Measurements from ENCODE around the gene RPL3. TPM values are rescaled to one million over a fixed set of nuclear protein-coding genes. Genes with fewer than 3 reads are reported as not detected.

RPL3 gene
- total and polyA plus RNA-seq, 8 donors, result 1,199 to 2,659 (median 1,706) TPM

GRCh38 chr22:39269095-39269790 lies 50.2 kb downstream of the RPL3 start:
- intact Hi-C loops (cut with DNase I), result no loop called here
- DNase-seq (no peak), ATAC-seq (no peak), FAIRE-seq (no peak)
- TF ChIP-seq CTCF (IDR thresholded peaks at IDR 0.05), result no peak
- 86 to 88% methylated on average over 11 of the region's 11 CpGs for WGBS, 2 donors
- no peaks in the 10 kb centered on the region for H3K27me3 ChIP-seq
- no peak overlapping the region for H3K27ac ChIP-seq
- H3K4me1 ChIP-seq, result no peaks in the 10 kb centered on the region
- H3K36me3 ChIP-seq, result no peaks in the 10 kb centered on the region
- no peak overlapping the region for H3K4me3 ChIP-seq
- H3K9me3 ChIP-seq, result no peaks in the 10 kb centered on the region

GRCh38 chr22:39268645-39269044 lies 50.8 kb downstream of the RPL3 start:
- Histone ChIP-seq H3K4me1 (no peaks in the 10 kb centered on the region), H3K27me3 (no peaks in the 10 kb centered on the region), H3K9me3 (no peaks in the 10 kb centered on the region), H3K4me3 (no peak overlapping the region), H3K36me3 (no peaks in the 10 kb centered on the region), H3K27ac (no peak overlapping the region)
- 66% methylated on average over 7 of the region's 7 CpGs for WGBS, 2 donors
- ATAC-seq (no peak), FAIRE-seq (no peak), DNase-seq (no peak)
- intact Hi-C loops (cut with DNase I), result no loop called here
- TF ChIP-seq CTCF (IDR thresholded peaks at IDR 0.05), result no peak

- H3K4me3 ChIP-seq, result no peak overlapping the region
- FAIRE-seq (no peak), ATAC-seq (no peak), DNase-seq (no peak)
- H3K27ac ChIP-seq, result no peak overlapping the region
- H3K36me3 ChIP-seq, result no peaks in the 10 kb centered on the region
- WGBS, 2 donors, result 89 to 93% methylated on average over 8 of the region's 8 CpGs
- no peaks in the 10 kb centered on the region for H3K4me1 ChIP-seq
- intact Hi-C loops (cut with DNase I), result no loop called here
- TF ChIP-seq CTCF (IDR thresholded peaks at IDR 0.05), result no peak
- no peaks in the 10 kb centered on the region for H3K27me3 ChIP-seq
- no peaks in the 10 kb centered on the region for H3K9me3 ChIP-seq
These were observed 51.4 kb downstream of the RPL3 start for GRCh38 chr22:39267974-39268373.

DNA sequence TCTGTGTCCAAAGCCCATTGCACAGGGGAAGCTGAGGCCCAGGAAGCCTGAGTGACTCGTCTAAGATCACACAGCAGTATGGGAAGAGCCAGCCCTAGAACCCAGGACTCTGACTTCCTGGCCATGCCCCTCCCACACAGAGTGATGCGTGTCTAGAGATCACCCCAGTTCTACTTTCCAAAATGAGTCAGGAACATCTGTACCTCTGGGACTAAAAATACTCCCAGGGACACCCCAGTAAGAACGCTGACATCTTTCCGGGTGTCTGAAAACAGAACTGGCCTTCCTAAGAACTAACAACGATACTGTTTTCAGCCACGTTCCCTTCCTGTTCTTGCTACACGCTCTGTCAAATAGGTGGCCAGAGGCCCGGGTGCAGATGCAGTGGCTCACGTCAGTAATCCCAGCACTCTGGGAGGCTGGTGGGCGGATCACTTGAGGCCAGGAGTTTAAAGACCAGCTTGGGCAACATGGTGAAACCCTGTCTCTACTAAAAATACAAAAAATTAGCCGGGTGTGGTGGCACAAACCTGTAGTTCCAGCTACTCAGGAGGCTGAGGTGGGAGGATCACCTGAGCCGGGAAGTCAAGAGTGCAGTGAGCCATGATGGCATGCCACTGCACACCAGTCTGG lies 52.9 kb downstream of the RPL3 start:
- H3K27ac ChIP-seq, result peak overlapping the region in 1 of 4 donors; percentile 28
- H3K9me3 ChIP-seq, result no peaks in the 10 kb centered on the region
- FAIRE-seq (no peak), ATAC-seq (peak in 2 of 4 donors; percentile 45 to 55), DNase-seq (no peak)
- no peak for TF ChIP-seq CTCF (IDR thresholded peaks at IDR 0.05)
- H3K36me3 ChIP-seq, result no peaks in the 10 kb centered on the region
- 74 to 81% methylated on average over 12 of the region's 12 CpGs for WGBS, 2 donors
- intact Hi-C loops (cut with DNase I), result no loop called here
- no peaks in the 10 kb centered on the region for H3K4me1 ChIP-seq
- H3K4me3 ChIP-seq, result no peak overlapping the region
- no peaks in the 10 kb centered on the region for H3K27me3 ChIP-seq

Measured in pancreas (tissue), 10 donors.